ENCODE results near the gene HBP1.

- no peak for TF ChIP-seq CTCF (IDR thresholded peaks at IDR 0.05)
- no peak for TF ChIP-seq POLR2A (IDR thresholded peaks at IDR 0.05)
These were observed 64.4 kb downstream of the HBP1 start for GRCh38 chr7:107233174-107233573.

Data from body of pancreas (tissue), 4 donors.